ENCODE data around the gene CRIP3. TPM values are rescaled to one million over a fixed set of nuclear protein-coding genes. Genes with fewer than 3 reads are reported as not detected.

The CRIP3 gene
- total and polyA plus RNA-seq, 2 experiments from 2014 or later = not detected

DNA sequence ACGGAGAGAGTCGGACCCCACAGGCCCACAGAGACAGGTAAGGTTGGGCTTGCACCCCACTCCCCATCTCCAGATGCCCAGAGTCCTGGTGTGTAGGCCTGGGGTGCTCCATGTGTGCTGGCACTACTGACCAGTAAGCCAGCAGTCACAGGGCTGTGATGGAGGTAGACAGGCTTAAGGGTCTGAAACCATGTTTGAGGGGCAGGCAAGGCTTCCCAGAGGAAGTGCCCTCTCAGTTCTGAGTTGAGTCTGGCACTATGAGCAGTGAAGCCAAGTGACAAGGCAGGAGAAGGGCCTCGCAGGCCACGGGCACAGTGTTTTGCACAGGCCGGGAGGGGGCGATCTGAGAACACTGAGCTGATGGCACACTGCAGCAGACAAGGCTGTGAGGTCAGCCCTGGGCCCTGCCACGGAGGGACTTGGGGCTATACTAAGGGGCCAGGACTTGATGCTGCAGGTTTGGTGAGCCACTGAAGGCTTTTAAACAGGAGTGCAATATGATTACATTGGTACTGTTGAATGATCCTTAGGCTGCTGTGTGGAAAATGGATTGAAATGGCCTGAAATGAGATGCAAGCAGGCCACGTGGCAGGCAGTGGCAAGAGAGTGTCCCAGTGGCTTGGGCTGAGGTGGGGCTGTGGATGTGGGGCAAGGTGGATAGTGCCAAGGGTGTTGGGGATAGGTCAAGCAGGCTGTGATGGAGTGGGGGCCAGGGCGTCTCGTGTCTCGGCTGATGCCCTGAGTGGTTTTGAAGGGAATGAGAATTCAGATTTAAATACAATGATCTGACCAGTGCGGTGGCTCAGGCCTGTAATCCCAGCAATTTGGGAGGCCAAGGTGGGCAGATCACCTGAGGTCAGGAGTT lies 45.1 kb downstream of the CRIP3 start:
- Histone ChIP-seq H3K9me2 (ENCODE audit: insufficient read depth) (no peaks in the 10 kb centered on the region), H4K20me1 (ENCODE audit: insufficient read depth) (no peaks in the 10 kb centered on the region), H3K36me3 (ENCODE audit: low read depth) (no peaks in the 10 kb centered on the region), H3K4me2 (ENCODE audit: unreplicated experiment) (no peak overlapping the region), H2AFZ (no peak overlapping the region), H3K79me2 (ENCODE audit: insufficient read depth) (no peaks in the 10 kb centered on the region), H3K9me3 (ENCODE audit: low read depth) (no peaks in the 10 kb centered on the region), H3K4me1 (ENCODE audit: insufficient read depth) (no peaks in the 10 kb centered on the region), H3K9ac (no peak overlapping the region), H3F3A (ENCODE audit: insufficient read depth) (no peaks in the 10 kb centered on the region), H3K4me3 (no peak overlapping the region), H3K27me3 (replicated peaks; ENCODE audit: insufficient read depth) (peaks cover 2% of the 10 kb centered on the region; the same call in 1 of the 2 replicates), H3K27ac (no peak overlapping the region)
- in situ Hi-C loops (cut with MboI) = no loop called here
- peak; percentile 88 for DNase-seq
- 37 to 39% methylated on average over 12 of the region's 12 CpGs for WGBS, 2 experiments (ENCODE audit: low coverage in 1 of 2, low lambda C conversion rate in 2 of 2, missing lambda C conversion rate in 2 of 2)
- TF ChIP-seq EZH2 (IDR thresholded peaks at IDR 0.05; ENCODE audit: insufficient read depth, poor library complexity, severe bottlenecking) = no peak
- no peak for TF ChIP-seq EZH2phosphoT487 (IDR thresholded peaks at IDR 0.05; ENCODE audit: insufficient read depth, low read depth)

DNA sequence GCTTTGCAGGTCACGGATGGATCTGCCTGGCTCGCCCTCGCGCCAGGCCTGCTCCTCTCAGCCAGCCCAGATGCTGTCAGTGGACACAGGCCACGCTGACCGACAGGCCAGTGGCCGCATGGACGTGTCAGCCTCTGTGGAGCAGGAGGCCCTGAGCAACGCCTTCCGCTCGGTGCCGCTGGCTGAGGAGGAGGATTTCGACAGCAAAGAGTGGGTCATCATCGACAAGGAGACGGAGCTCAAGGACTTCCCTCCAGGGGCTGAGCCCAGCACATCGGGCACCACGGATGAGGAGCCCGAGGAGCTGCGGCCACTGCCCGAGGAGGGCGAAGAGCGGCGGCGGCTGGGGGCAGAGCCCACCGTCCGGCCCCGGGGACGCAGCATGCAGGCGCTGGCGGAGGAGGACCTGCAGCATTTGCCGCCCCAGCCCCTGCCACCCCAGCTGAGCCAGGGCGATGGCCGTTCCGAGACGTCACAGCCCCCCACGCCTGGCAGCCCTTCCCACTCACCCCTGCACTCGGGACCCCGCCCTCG lies 45.8 kb downstream of the CRIP3 start:
- 75 to 77% methylated on average over 34 to 39 of the region's 39 CpGs for WGBS, 2 experiments (ENCODE audit: low coverage in 1 of 2, low lambda C conversion rate in 2 of 2, missing lambda C conversion rate in 2 of 2)

DNA sequence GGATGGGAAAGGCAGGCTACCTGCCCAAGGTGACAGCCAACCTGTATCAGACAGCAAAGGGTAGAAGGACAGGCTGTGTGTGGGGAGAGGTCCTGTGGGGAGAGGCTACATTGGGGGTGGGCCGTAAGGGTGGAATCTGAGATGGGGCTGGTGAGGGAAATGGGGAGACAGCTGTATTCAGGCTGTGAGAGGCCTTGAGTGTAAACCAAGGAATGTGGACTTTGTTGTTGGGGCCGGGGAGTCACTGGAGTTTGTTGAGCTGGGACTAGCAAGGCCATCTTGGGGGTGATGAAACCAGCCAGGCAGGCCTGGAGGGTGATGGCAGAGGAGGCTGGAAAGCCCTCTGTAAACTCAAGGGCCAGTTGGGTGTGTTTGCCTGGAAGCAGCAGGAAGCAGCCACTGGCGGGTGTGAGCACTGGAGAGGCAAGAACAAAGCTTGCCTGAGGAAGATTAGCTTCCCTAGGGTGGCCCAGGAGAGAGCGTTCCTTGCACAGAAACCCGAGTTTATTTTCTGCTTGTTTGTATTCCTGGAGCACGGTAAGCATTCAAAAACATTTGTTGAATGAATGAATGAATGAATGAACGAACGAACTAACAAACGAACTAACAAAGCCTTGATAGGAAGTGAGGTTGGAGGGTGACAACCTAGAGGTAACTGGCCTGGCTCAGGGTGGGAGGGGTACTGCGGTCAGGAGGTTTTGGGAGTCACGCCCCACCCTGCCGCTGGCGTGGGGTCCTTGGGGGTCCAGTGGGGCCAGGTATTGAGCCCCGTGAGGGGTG lies 46.4 kb downstream of the CRIP3 start:
- in situ Hi-C loops (cut with MboI) = no loop called here
- H3K9ac ChIP-seq = no peak overlapping the region
- H3K9me3 ChIP-seq (ENCODE audit: low read depth) = no peaks in the 10 kb centered on the region
- peak; percentile 25 for DNase-seq
- 75 to 76% methylated on average over 13 to 14 of the region's 14 CpGs for WGBS, 2 experiments (ENCODE audit: low coverage in 1 of 2, low lambda C conversion rate in 2 of 2, missing lambda C conversion rate in 2 of 2)
- H3K4me3 ChIP-seq = no peak overlapping the region
- no peak for TF ChIP-seq EZH2phosphoT487 (IDR thresholded peaks at IDR 0.05; ENCODE audit: insufficient read depth, low read depth)
- TF ChIP-seq EZH2 (IDR thresholded peaks at IDR 0.05; ENCODE audit: insufficient read depth, poor library complexity, severe bottlenecking) = no peak
- no peaks in the 10 kb centered on the region for H4K20me1 ChIP-seq (ENCODE audit: insufficient read depth)
- no peaks in the 10 kb centered on the region; the same call in 1 of the 2 replicates for H3K27me3 ChIP-seq (replicated peaks; ENCODE audit: insufficient read depth)
- H3K4me1 ChIP-seq (ENCODE audit: insufficient read depth) = no peaks in the 10 kb centered on the region
- H3K79me2 ChIP-seq (ENCODE audit: insufficient read depth) = no peaks in the 10 kb centered on the region
- no peak overlapping the region for H3K4me2 ChIP-seq (ENCODE audit: unreplicated experiment)
- H3K27ac ChIP-seq = no peak overlapping the region
- H3F3A ChIP-seq (ENCODE audit: insufficient read depth) = no peaks in the 10 kb centered on the region
- H3K9me2 ChIP-seq (ENCODE audit: insufficient read depth) = no peaks in the 10 kb centered on the region
- no peak overlapping the region for H2AFZ ChIP-seq
- no peaks in the 10 kb centered on the region for H3K36me3 ChIP-seq (ENCODE audit: low read depth)

More for the DNA sequence above, 45.8 kb downstream of the CRIP3 start:
- Histone ChIP-seq H3K4me3 (no peak overlapping the region), H4K20me1 (ENCODE audit: insufficient read depth) (no peaks in the 10 kb centered on the region), H3K79me2 (ENCODE audit: insufficient read depth) (no peaks in the 10 kb centered on the region), H3K36me3 (ENCODE audit: low read depth) (no peaks in the 10 kb centered on the region), H3F3A (ENCODE audit: insufficient read depth) (no peaks in the 10 kb centered on the region), H3K9me2 (ENCODE audit: insufficient read depth) (no peaks in the 10 kb centered on the region), H3K9me3 (ENCODE audit: low read depth) (no peaks in the 10 kb centered on the region), H3K27ac (no peak overlapping the region), H3K4me2 (ENCODE audit: unreplicated experiment) (no peak overlapping the region), H3K4me1 (ENCODE audit: insufficient read depth) (no peaks in the 10 kb centered on the region), H3K9ac (no peak overlapping the region), H2AFZ (no peak overlapping the region), H3K27me3 (replicated peaks; ENCODE audit: insufficient read depth) (no peaks in the 10 kb centered on the region; the same call in 1 of the 2 replicates)
- no peak for TF ChIP-seq EZH2 (IDR thresholded peaks at IDR 0.05; ENCODE audit: insufficient read depth, poor library complexity, severe bottlenecking)
- TF ChIP-seq EZH2phosphoT487 (IDR thresholded peaks at IDR 0.05; ENCODE audit: insufficient read depth, low read depth) = no peak
- in situ Hi-C loops (cut with MboI) = no loop called here
- no peak for DNase-seq

DNA sequence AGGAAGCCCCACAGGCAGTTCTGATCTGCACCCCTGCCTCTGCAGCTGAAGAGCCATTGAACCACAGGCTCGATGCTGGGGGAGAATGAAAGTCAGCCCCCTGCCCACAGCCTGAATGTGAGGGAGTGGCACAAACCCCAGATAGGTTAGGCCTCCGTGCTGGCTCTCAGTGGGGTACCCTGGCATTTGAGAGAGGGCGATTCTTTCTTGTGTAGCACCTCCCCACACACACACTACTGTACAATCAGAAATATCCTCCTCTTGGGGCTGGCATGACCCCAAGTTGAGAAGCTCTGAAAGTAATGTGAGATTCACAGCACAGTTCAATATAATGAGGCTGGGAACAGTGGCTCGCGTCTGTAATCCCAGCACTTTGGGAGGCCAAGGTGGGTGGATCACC lies 47.4 kb downstream of the CRIP3 start:
- Histone ChIP-seq H3K9me2 (ENCODE audit: insufficient read depth) (no peaks in the 10 kb centered on the region), H4K20me1 (ENCODE audit: insufficient read depth) (no peaks in the 10 kb centered on the region), H3K9ac (no peak overlapping the region), H2AFZ (no peak overlapping the region), H3F3A (ENCODE audit: insufficient read depth) (no peaks in the 10 kb centered on the region), H3K27ac (no peak overlapping the region), H3K4me1 (ENCODE audit: insufficient read depth) (no peaks in the 10 kb centered on the region), H3K36me3 (ENCODE audit: low read depth) (no peaks in the 10 kb centered on the region), H3K4me2 (ENCODE audit: unreplicated experiment) (no peak overlapping the region), H3K9me3 (ENCODE audit: low read depth) (no peaks in the 10 kb centered on the region), H3K4me3 (no peak overlapping the region), H3K27me3 (replicated peaks; ENCODE audit: insufficient read depth) (no peaks in the 10 kb centered on the region), H3K79me2 (ENCODE audit: insufficient read depth) (no peaks in the 10 kb centered on the region)
- no peak for DNase-seq
- WGBS, 2 experiments (ENCODE audit: low coverage in 1 of 2, low lambda C conversion rate in 2 of 2, missing lambda C conversion rate in 2 of 2) = 67 to 72% methylated on average over 5 of the region's 5 CpGs
- in situ Hi-C loops (cut with MboI) = no loop called here
- TF ChIP-seq EZH2 (IDR thresholded peaks at IDR 0.05; ENCODE audit: insufficient read depth, poor library complexity, severe bottlenecking) = no peak
- TF ChIP-seq EZH2phosphoT487 (IDR thresholded peaks at IDR 0.05; ENCODE audit: insufficient read depth, low read depth) = no peak
